GM12878 (cell line): Measurements from ENCODE around the gene MRPL57.
"Not testable (repeated sequence)": the region's sequence is repeated elsewhere in the genome, so short reads cannot be mapped to it uniquely, and the experiment has no call there.

Experiments used
- CREM ChIP-seq: IDR thresholded peaks from 2 replicates; pipeline ENCODE4 v1.6.1; 2014; ENCODE audit warnings: antibody characterized with exemption, low read depth
- CTCF ChIP-seq, 3 experiments: IDR thresholded peaks in 2 of 3; conservative IDR thresholded peaks in 1 of 3; 2 replicates each; pipeline ENCODE4 v1.5.1; 2011; ENCODE audit warnings: low read depth in 3 of 3, low read length in 3 of 3, mild to moderate bottlenecking in 3 of 3, control low read depth in 2 of 3, moderate library complexity in 2 of 3, inconsistent platforms in 1 of 3, mixed read lengths in 1 of 3; ENCODE audit not compliant: control insufficient read depth in 2 of 3, insufficient read depth in 1 of 3; ENCODE audit errors: extremely low read depth in 1 of 3
- DPF2 ChIP-seq: fragments of 450-650 bp; IDR thresholded peaks from 2 replicates; pipeline ENCODE4 v1.6.1; 2017; ENCODE audit warnings: mild to moderate bottlenecking
- EP300 ChIP-seq, 2 experiments: fragments of 150-350 bp in 1 of 2; IDR thresholded peaks; 2 replicates each; pipeline ENCODE4 v1.6.1; 2011 to 2012; ENCODE audit warnings: low read depth in 2 of 2, low read length in 2 of 2, borderline replicate concordance in 1 of 2, improper control_type of control experiment in 1 of 2, inconsistent platforms in 1 of 2; ENCODE audit not compliant: control insufficient read depth in 1 of 2
- GATAD2B ChIP-seq: fragments of 450-650 bp; conservative IDR thresholded peaks from 2 replicates; pipeline ENCODE4 v1.6.1; 2017; ENCODE audit warnings: low read depth, mild to moderate bottlenecking, moderate library complexity
- MXI1 ChIP-seq: fragments of 150-350 bp; IDR thresholded peaks from 2 replicates; pipeline ENCODE4 v1.6.1; 2011; ENCODE audit warnings: low read depth, mild to moderate bottlenecking, inconsistent platforms, low read length, improper control_type of control experiment
- POLR2A ChIP-seq: IDR thresholded peaks from 2 replicates; pipeline ENCODE4 v1.6.1; 2011; ENCODE audit warnings: low read depth, mild to moderate bottlenecking, low read length
- POLR2AphosphoS5 ChIP-seq: IDR thresholded peaks from 2 replicates; pipeline ENCODE4 v1.6.1; 2011; ENCODE audit warnings: mild to moderate bottlenecking, low read length, inconsistent platforms
- POU2F2 ChIP-seq: IDR thresholded peaks from 3 replicates; pipeline ENCODE4 v1.6.1; 2011; ENCODE audit warnings: low read depth, mild to moderate bottlenecking, low read length, borderline replicate concordance
- RAD21 ChIP-seq: IDR thresholded peaks from 2 replicates; pipeline ENCODE4 v1.6.1; 2011; ENCODE audit warnings: mild to moderate bottlenecking, low read depth, low read length, moderate library complexity; ENCODE audit not compliant: insufficient read depth
- TBL1XR1 ChIP-seq: IDR thresholded peaks from 2 replicates; pipeline ENCODE4 v1.6.1; 2012; ENCODE audit warnings: low read depth, low read length, improper control_type of control experiment

GRCh38 chr13:21135833-21136232 is 40.6 kb upstream of the MRPL57 start:
- TF ChIP-seq POLR2A; CTCF (IDR thresholded peaks at IDR 0.05 in 2 of 3, conservative IDR thresholded peaks at IDR 0.05 in 1 of 3; ENCODE audit: control insufficient read depth in 2 of 3, extremely low read depth in 1 of 3, insufficient read depth in 1 of 3, low read depth in 3 of 3, low read length in 3 of 3); POLR2AphosphoS5; TBL1XR1; MXI1; CREM; DPF2; GATAD2B; POU2F2; RAD21; EP300 (IDR thresholded peaks at IDR 0.05; ENCODE audit: borderline replicate concordance in 1 of 2, control insufficient read depth in 1 of 2, low read depth in 2 of 2, low read length in 2 of 2): not testable (repeated sequence)
